HepG2 (cell line): ENCODE measurements around the gene COPS8. TPM values are rescaled to one million over a fixed set of nuclear protein-coding genes. Genes with fewer than 3 reads are reported as not detected.

Experiments used
- AKNA ChIP-seq: sonication (generic); formaldehyde crosslinking; IDR thresholded peaks from 2 replicates; pipeline ENCODE4 v1.4.0; 2020; ENCODE audit warnings: missing genetic modification reagents, borderline replicate concordance
- CTCF ChIP-seq: sonication (generic); formaldehyde crosslinking; IDR thresholded peaks from 2 replicates; pipeline ENCODE4 v1.5.0; 2020; ENCODE audit warnings: mild to moderate bottlenecking, missing genetic modification reagents, moderate library complexity
- EEA1 ChIP-seq: sonication (generic); formaldehyde crosslinking; IDR thresholded peaks from 2 replicates; pipeline ENCODE4 v1.5.1; 2020; ENCODE audit warnings: mild to moderate bottlenecking, missing genetic modification reagents, borderline replicate concordance
- KAT7 ChIP-seq: IDR thresholded peaks from 2 replicates; pipeline ENCODE4 v1.6.1; 2018; ENCODE audit warnings: borderline replicate concordance, missing compliant biosample characterization
- MTA3 ChIP-seq: sonication (generic); formaldehyde crosslinking; IDR thresholded peaks from 2 replicates; pipeline ENCODE4 v1.4.0; 2020; ENCODE audit warnings: missing genetic modification reagents
- MTF2 ChIP-seq: sonication (generic); formaldehyde crosslinking; IDR thresholded peaks from 2 replicates; pipeline ENCODE4 v1.5.0; 2020; ENCODE audit warnings: missing genetic modification reagents, borderline replicate concordance
- PATZ1 ChIP-seq: sonication (generic); formaldehyde crosslinking; IDR thresholded peaks from 2 replicates; pipeline ENCODE4 v1.4.0; 2020; ENCODE audit warnings: missing genetic modification reagents
- SMAD9 ChIP-seq: sonication (generic); formaldehyde crosslinking; IDR thresholded peaks from 2 replicates; pipeline ENCODE4 v1.5.1; 2020; ENCODE audit warnings: mild to moderate bottlenecking, missing genetic modification reagents
- ZNF256 ChIP-seq: sonication (generic); formaldehyde crosslinking; conservative IDR thresholded peaks from 2 replicates; pipeline ENCODE4 v1.4.0; 2020; ENCODE audit warnings: missing genetic modification reagents
- ZNF510 ChIP-seq: sonication (generic); formaldehyde crosslinking; IDR thresholded peaks from 2 replicates; pipeline ENCODE4 v1.4.0; 2020; ENCODE audit warnings: low read depth, mild to moderate bottlenecking, missing genetic modification reagents
- ZNF546 ChIP-seq: sonication (generic); formaldehyde crosslinking; conservative IDR thresholded peaks from 2 replicates; pipeline ENCODE4 v1.8.1; 2023; ENCODE audit warnings: mild to moderate bottlenecking, missing genetic modification reagents
- polyA plus RNA-seq, 8 experiments: library from polyadenylated mRNA; depleted of rRNA in 3 of 8; stranded (reverse) in 7 of 8; unstranded in 1 of 8; fragments of >200 nt; fragmentation: Illumina TruSeq in 4 of 8; extraction: Trizol in 4 of 8; gene quantifications; 2 replicates each; pipeline versions ENCODE4 v1.2.1 to v1.2.3, GENCODE V29; 2011 to 2016; ENCODE audit warnings: low read depth in 4 of 8, missing spikeins in 1 of 8, mixed read lengths in 1 of 8; ENCODE audit not compliant: insufficient read depth in 1 of 8
- total RNA-seq, 5 experiments: library from RNA; depleted of rRNA; stranded (reverse); fragments of >200 nt; fragmentation: Illumina TruSeq; extraction: Trizol; gene quantifications; 2 replicates each; pipeline ENCODE4 v1.2.3, GENCODE V29; 2016; ENCODE audit warnings: low read depth in 1 of 5
- TF ChIP-seq, protein P1 (sequence below): sonication (generic); formaldehyde crosslinking; IDR thresholded peaks from 2 replicates; pipeline ENCODE4 v1.5.0; 2020; ENCODE audit warnings: mild to moderate bottlenecking, missing genetic modification reagents, borderline replicate concordance

The COPS8 gene
- total and polyA plus RNA-seq, 2 of the 13 experiments (the other 11 are each of a cell fraction or from before 2014, with no cell fraction given): 86.3 to 96.6 TPM

DNA sequence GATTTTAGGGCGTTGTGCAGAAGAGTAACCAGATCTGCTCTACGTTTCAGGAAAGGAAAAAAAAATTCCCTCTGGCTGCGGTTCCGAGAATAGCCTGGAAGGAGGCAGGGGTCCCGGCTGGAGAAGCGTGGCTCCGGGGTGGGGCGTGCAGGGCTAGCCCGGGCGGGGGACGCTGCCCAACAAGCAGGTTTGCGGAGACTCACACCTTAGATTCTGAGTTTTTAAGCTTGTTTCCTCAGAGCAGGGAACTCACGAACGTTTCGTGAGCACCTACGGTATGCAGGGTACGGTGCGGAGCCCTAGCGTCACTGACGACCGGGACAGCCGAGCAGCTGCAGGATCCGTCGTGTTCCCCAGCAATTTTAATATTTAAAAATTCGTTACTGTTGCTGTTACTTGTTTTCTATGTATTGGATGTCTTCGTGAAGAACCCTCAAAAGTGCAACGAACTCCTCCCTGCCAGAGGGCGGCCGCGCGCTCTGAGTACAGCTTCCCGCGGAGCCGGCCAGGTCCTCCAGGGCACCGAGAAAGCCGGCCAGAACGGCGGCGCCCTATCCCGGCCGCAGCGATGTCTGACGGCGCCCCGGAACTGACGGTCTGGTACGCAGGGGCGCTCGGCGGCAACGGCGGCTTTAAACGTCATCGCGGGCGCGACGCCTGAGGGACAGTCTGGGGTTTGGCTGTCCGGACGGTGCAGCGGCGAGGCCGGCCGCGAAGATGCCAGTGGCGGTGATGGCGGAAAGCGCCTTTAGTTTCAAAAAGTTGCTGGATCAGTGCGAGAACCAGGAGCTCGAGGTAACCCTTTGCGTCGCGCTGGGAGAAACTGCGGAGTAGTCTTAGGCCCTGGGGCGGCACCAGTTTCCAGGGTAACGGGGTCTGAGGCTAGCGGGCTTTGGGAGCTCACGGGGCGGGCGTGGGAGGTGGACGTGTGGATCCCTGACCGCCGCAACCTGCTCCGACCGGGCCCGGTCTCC, at the start of gene COPS8 (continued):
- TF ChIP-seq AKNA (CRISPR knock-in tag): 0 out of 2 replicates have a peak, but pooled peaks have one; percentile 18
- TF ChIP-seq CTCF (CRISPR knock-in tag): peak; percentile 64
- TF ChIP-seq ZNF510 (CRISPR knock-in tag): peak; percentile 77
- TF ChIP-seq EEA1 (CRISPR knock-in tag): peak; percentile 87; the same call in 1 of the 2 replicates
- peak; percentile 100 for TF ChIP-seq KAT7 (CRISPR knock-in tag)
- peak; percentile 78 for TF ChIP-seq PATZ1 (CRISPR knock-in tag)
- peak; percentile 99 for TF ChIP-seq MTF2 (CRISPR knock-in tag)
- no peak for TF ChIP-seq ZNF546
- no peak for TF ChIP-seq SMAD9 (CRISPR knock-in tag)
- TF ChIP-seq, protein P1, sequence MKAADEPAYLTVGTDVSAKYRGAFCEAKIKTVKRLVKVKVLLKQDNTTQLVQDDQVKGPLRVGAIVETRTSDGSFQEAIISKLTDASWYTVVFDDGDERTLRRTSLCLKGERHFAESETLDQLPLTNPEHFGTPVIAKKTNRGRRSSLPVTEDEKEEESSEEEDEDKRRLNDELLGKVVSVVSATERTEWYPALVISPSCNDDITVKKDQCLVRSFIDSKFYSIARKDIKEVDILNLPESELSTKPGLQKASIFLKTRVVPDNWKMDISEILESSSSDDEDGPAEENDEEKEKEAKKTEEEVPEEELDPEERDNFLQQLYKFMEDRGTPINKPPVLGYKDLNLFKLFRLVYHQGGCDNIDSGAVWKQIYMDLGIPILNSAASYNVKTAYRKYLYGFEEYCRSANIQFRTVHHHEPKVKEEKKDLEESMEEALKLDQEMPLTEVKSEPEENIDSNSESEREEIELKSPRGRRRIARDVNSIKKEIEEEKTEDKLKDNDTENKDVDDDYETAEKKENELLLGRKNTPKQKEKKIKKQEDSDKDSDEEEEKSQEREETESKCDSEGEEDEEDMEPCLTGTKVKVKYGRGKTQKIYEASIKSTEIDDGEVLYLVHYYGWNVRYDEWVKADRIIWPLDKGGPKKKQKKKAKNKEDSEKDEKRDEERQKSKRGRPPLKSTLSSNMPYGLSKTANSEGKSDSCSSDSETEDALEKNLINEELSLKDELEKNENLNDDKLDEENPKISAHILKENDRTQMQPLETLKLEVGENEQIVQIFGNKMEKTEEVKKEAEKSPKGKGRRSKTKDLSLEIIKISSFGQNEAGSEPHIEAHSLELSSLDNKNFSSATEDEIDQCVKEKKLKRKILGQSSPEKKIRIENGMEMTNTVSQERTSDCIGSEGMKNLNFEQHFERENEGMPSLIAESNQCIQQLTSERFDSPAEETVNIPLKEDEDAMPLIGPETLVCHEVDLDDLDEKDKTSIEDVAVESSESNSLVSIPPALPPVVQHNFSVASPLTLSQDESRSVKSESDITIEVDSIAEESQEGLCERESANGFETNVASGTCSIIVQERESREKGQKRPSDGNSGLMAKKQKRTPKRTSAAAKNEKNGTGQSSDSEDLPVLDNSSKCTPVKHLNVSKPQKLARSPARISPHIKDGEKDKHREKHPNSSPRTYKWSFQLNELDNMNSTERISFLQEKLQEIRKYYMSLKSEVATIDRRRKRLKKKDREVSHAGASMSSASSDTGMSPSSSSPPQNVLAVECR (CRISPR knock-in tag): peak; percentile 99
- TF ChIP-seq ZNF256 (CRISPR knock-in tag): no peak; the same call in 1 of the 2 replicates
- TF ChIP-seq MTA3: no peak
